HEK293 (cell line): ENCODE measurements around the gene RSPH10B.

Experiments
- CTCF ChIP-seq: fragments of 450-650 bp; formaldehyde crosslinking; IDR thresholded peaks from 2 replicates; pipeline ENCODE4 v1.5.1; 2016; ENCODE audit warnings: missing biosample characterization, missing genetic modification characterization
- EGR2 ChIP-seq: fragments of 450-650 bp; formaldehyde crosslinking; IDR thresholded peaks from 2 replicates; pipeline ENCODE4 v1.5.1; 2016; ENCODE audit warnings: low read depth, missing biosample characterization, missing genetic modification characterization
- FEZF1 ChIP-seq: fragments of 450-650 bp; formaldehyde crosslinking; IDR thresholded peaks from 2 replicates; pipeline ENCODE4 v1.5.1; 2016; ENCODE audit warnings: missing biosample characterization, missing genetic modification characterization
- SCRT1 ChIP-seq: fragments of 450-650 bp; formaldehyde crosslinking; IDR thresholded peaks from 2 replicates; pipeline ENCODE4 v1.5.1; 2016; ENCODE audit warnings: missing biosample characterization, missing genetic modification characterization, borderline replicate concordance
- ZNF157 ChIP-seq: fragments of 450-650 bp; formaldehyde crosslinking; IDR thresholded peaks from 2 replicates; pipeline ENCODE4 v1.5.1; 2016; ENCODE audit warnings: missing biosample characterization, missing genetic modification characterization
- ZNF175 ChIP-seq: fragments of 450-650 bp; formaldehyde crosslinking; IDR thresholded peaks from 2 replicates; pipeline ENCODE4 v1.5.1; 2016; ENCODE audit warnings: missing biosample characterization, missing genetic modification characterization
- ZNF239 ChIP-seq: fragments of 450-650 bp; formaldehyde crosslinking; IDR thresholded peaks from 2 replicates; pipeline ENCODE4 v1.5.1; 2016; ENCODE audit warnings: missing biosample characterization, missing genetic modification characterization
- ZNF248 ChIP-seq: fragments of 450-650 bp; formaldehyde crosslinking; IDR thresholded peaks from 2 replicates; pipeline ENCODE4 v1.5.1; 2017; ENCODE audit warnings: missing biosample characterization, missing genetic modification characterization
- ZNF37A ChIP-seq: fragments of 450-650 bp; IDR thresholded peaks from 2 replicates; pipeline ENCODE4 v1.5.1; 2018; ENCODE audit warnings: missing biosample characterization, missing genetic modification characterization
- ZNF510 ChIP-seq: fragments of 450-650 bp; formaldehyde crosslinking; IDR thresholded peaks from 2 replicates; pipeline ENCODE4 v1.5.1; 2018; ENCODE audit warnings: mild to moderate bottlenecking, missing genetic modification characterization, missing biosample characterization; ENCODE audit not compliant: insufficient replicate concordance
- ZNF513 ChIP-seq: fragments of 450-650 bp; IDR thresholded peaks from 2 replicates; pipeline ENCODE4 v1.5.1; 2018; ENCODE audit warnings: missing biosample characterization, missing genetic modification characterization
- ZNF549 ChIP-seq: fragments of 450-650 bp; IDR thresholded peaks from 2 replicates; pipeline ENCODE4 v1.5.1; 2018; ENCODE audit warnings: missing biosample characterization, missing genetic modification characterization, mild to moderate bottlenecking, inconsistent platforms, moderate library complexity
- ZNF658 ChIP-seq: fragments of 450-650 bp; formaldehyde crosslinking; IDR thresholded peaks from 2 replicates; pipeline ENCODE4; 2016; ENCODE audit warnings: missing biosample characterization, missing genetic modification characterization
- ZNF692 ChIP-seq: fragments of 450-650 bp; formaldehyde crosslinking; IDR thresholded peaks from 2 replicates; pipeline ENCODE4 v1.5.1; 2016; ENCODE audit warnings: missing biosample characterization, missing genetic modification characterization
- ZNF776 ChIP-seq: fragments of 450-650 bp; formaldehyde crosslinking; IDR thresholded peaks from 2 replicates; pipeline ENCODE4 v1.5.0; 2017; ENCODE audit warnings: missing biosample characterization, missing genetic modification characterization, borderline replicate concordance
- ZNF837 ChIP-seq: fragments of 450-650 bp; formaldehyde crosslinking; IDR thresholded peaks from 2 replicates; pipeline ENCODE4 v1.5.1; 2016; ENCODE audit warnings: missing biosample characterization, missing genetic modification characterization
- TF ChIP-seq, protein P1 (sequence below): fragments of 450-650 bp; formaldehyde crosslinking; IDR thresholded peaks from 2 replicates; pipeline ENCODE4 v1.5.1; 2016; ENCODE audit warnings: missing biosample characterization, missing genetic modification characterization
- TF ChIP-seq, protein P2 (sequence below): sonication (generic); formaldehyde crosslinking; IDR thresholded peaks from 2 replicates; pipeline ENCODE4 v1.8.1; 2022; ENCODE audit warnings: mild to moderate bottlenecking, moderate library complexity, missing genetic modification reagents
- TF ChIP-seq, protein P3 (sequence below): fragments of 450-650 bp; formaldehyde crosslinking; IDR thresholded peaks from 2 replicates; pipeline ENCODE4 v1.5.1; 2017; ENCODE audit warnings: missing biosample characterization, mild to moderate bottlenecking, missing genetic modification characterization, moderate library complexity
- TF ChIP-seq, protein P4 (sequence below): fragments of 450-650 bp; formaldehyde crosslinking; conservative IDR thresholded peaks from 2 replicates; pipeline ENCODE4 v1.5.1; 2016; ENCODE audit warnings: low read depth, missing biosample characterization, missing genetic modification characterization
- TF ChIP-seq, protein P5 (sequence below): fragments of 450-650 bp; IDR thresholded peaks from 2 replicates; pipeline ENCODE4 v1.5.1; 2018; ENCODE audit warnings: missing biosample characterization, mild to moderate bottlenecking, missing genetic modification characterization

Gene RSPH10B

GRCh38 chr7:6015917-6016652, 45.6 kb upstream of the RSPH10B start (continued):
- TF ChIP-seq, protein P1, sequence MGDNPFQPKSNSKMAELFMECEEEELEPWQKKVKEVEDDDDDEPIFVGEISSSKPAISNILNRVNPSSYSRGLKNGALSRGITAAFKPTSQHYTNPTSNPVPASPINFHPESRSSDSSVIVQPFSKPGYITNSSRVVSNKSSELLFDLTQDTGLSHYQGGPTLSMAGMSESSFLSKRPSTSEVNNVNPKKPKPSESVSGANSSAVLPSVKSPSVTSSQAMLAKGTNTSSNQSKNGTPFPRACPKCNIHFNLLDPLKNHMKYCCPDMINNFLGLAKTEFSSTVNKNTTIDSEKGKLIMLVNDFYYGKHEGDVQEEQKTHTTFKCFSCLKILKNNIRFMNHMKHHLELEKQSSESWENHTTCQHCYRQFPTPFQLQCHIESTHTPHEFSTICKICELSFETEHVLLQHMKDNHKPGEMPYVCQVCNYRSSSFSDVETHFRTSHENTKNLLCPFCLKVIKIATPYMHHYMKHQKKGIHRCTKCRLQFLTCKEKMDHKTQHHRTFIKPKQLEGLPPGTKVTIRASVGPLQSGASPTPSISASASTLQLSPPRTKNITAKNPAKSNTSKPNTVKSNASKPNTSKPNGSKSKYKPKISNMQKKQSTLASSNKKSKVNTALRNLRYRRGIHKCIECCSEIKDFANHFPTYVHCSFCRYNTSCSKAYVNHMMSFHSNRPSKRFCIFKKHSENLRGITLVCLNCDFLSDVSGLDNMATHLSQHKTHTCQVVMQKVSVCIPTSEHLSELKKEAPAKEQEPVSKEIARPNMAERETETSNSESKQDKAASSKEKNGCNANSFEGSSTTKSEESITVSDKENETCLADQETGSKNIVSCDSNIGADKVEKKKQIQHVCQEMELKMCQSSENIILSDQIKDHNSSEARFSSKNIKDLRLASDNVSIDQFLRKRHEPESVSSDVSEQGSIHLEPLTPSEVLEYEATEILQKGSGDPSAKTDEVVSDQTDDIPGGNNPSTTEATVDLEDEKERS (tag by site-specific recombination): no peak
- TF ChIP-seq ZNF175 (tag by site-specific recombination): no peak
- TF ChIP-seq ZNF692 (tag by site-specific recombination): peak; percentile 70
- TF ChIP-seq ZNF549 (tag by site-specific recombination): no peak
- no peak for TF ChIP-seq ZNF510
- TF ChIP-seq, protein P2, sequence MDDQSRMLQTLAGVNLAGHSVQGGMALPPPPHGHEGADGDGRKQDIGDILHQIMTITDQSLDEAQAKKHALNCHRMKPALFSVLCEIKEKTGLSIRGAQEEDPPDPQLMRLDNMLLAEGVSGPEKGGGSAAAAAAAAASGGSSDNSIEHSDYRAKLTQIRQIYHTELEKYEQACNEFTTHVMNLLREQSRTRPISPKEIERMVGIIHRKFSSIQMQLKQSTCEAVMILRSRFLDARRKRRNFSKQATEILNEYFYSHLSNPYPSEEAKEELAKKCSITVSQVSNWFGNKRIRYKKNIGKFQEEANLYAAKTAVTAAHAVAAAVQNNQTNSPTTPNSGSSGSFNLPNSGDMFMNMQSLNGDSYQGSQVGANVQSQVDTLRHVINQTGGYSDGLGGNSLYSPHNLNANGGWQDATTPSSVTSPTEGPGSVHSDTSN (CRISPR knock-in tag): no peak
- TF ChIP-seq ZNF513: no peak
- TF ChIP-seq, protein P3, sequence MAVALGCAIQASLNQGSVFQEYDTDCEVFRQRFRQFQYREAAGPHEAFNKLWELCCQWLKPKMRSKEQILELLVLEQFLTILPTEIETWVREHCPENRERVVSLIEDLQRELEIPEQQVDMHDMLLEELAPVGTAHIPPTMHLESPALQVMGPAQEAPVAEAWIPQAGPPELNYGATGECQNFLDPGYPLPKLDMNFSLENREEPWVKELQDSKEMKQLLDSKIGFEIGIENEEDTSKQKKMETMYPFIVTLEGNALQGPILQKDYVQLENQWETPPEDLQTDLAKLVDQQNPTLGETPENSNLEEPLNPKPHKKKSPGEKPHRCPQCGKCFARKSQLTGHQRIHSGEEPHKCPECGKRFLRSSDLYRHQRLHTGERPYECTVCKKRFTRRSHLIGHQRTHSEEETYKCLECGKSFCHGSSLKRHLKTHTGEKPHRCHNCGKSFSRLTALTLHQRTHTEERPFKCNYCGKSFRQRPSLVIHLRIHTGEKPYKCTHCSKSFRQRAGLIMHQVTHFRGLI (tag by site-specific recombination): no peak
- no peak for TF ChIP-seq ZNF658 (tag by site-specific recombination)
- TF ChIP-seq, protein P4, sequence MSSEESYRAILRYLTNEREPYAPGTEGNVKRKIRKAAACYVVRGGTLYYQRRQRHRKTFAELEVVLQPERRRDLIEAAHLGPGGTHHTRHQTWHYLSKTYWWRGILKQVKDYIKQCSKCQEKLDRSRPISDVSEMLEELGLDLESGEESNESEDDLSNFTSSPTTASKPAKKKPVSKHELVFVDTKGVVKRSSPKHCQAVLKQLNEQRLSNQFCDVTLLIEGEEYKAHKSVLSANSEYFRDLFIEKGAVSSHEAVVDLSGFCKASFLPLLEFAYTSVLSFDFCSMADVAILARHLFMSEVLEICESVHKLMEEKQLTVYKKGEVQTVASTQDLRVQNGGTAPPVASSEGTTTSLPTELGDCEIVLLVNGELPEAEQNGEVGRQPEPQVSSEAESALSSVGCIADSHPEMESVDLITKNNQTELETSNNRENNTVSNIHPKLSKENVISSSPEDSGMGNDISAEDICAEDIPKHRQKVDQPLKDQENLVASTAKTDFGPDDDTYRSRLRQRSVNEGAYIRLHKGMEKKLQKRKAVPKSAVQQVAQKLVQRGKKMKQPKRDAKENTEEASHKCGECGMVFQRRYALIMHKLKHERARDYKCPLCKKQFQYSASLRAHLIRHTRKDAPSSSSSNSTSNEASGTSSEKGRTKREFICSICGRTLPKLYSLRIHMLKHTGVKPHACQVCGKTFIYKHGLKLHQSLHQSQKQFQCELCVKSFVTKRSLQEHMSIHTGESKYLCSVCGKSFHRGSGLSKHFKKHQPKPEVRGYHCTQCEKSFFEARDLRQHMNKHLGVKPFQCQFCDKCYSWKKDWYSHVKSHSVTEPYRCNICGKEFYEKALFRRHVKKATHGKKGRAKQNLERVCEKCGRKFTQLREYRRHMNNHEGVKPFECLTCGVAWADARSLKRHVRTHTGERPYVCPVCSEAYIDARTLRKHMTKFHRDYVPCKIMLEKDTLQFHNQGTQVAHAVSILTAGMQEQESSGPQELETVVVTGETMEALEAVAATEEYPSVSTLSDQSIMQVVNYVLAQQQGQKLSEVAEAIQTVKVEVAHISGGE (tag by site-specific recombination): no peak
- TF ChIP-seq, protein P5, sequence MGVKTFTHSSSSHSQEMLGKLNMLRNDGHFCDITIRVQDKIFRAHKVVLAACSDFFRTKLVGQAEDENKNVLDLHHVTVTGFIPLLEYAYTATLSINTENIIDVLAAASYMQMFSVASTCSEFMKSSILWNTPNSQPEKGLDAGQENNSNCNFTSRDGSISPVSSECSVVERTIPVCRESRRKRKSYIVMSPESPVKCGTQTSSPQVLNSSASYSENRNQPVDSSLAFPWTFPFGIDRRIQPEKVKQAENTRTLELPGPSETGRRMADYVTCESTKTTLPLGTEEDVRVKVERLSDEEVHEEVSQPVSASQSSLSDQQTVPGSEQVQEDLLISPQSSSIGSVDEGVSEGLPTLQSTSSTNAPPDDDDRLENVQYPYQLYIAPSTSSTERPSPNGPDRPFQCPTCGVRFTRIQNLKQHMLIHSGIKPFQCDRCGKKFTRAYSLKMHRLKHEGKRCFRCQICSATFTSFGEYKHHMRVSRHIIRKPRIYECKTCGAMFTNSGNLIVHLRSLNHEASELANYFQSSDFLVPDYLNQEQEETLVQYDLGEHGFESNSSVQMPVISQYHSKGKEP (tag by site-specific recombination): peak; percentile 42; the same call in 1 of the 2 replicates
- no peak for TF ChIP-seq ZNF37A (tag by site-specific recombination)
- no peak for TF ChIP-seq ZNF776 (tag by site-specific recombination)
- TF ChIP-seq ZNF248 (tag by site-specific recombination): no peak
- no peak for TF ChIP-seq ZNF837 (tag by site-specific recombination)
- TF ChIP-seq EGR2 (tag by site-specific recombination): no peak
- no peak for TF ChIP-seq CTCF (tag by site-specific recombination)
- no peak for TF ChIP-seq ZNF239
- peak; percentile 29 for TF ChIP-seq FEZF1 (tag by site-specific recombination)
- TF ChIP-seq SCRT1 (tag by site-specific recombination): no peak
- TF ChIP-seq ZNF157: no peak
